ENCODE results near the gene SCN7A. TPM values are rescaled to one million over a fixed set of nuclear protein-coding genes. Genes with fewer than 3 reads are reported as not detected.

The SCN7A gene
- total and polyA plus RNA-seq, 8 donors: 21.9 to 112 (median 91.0) TPM

GRCh38 chr2:166373539-166373938 lies 120.5 kb downstream of the SCN7A start:
- no peak for ATAC-seq
- no peak for TF ChIP-seq CTCF (IDR thresholded peaks at IDR 0.05)
- intact Hi-C loops (cut with DNase I): no loop called here
- Histone ChIP-seq H3K36me3 (no peaks in the 10 kb centered on the region), H3K27me3 (peaks cover 0 to 18% of the 10 kb centered on the region in 2 donors), H3K27ac (no peak overlapping the region), H3K9me3 (no peaks in the 10 kb centered on the region), H3K4me3 (no peak overlapping the region), H3K4me1 (peaks cover 0 to 11% of the 10 kb centered on the region in 2 donors)
- DNase-seq: no peak

GRCh38 chr2:166373105-166373504 lies 120.9 kb downstream of the SCN7A start:
- H3K27ac ChIP-seq: no peak overlapping the region
- intact Hi-C loops (cut with DNase I): no loop called here
- H3K27me3 ChIP-seq: peaks cover 0 to 18% of the 10 kb centered on the region in 2 donors
- H3K4me3 ChIP-seq: no peak overlapping the region
- H3K4me1 ChIP-seq: peaks cover 0 to 11% of the 10 kb centered on the region in 2 donors
- H3K9me3 ChIP-seq: no peaks in the 10 kb centered on the region
- no peak for DNase-seq
- TF ChIP-seq CTCF (IDR thresholded peaks at IDR 0.05): no peak
- H3K36me3 ChIP-seq: no peaks in the 10 kb centered on the region
- no peak for ATAC-seq

- Histone ChIP-seq H3K9me3 (no peaks in the 10 kb centered on the region), H3K27me3 (peaks cover 0 to 18% of the 10 kb centered on the region in 2 donors), H3K27ac (no peak overlapping the region), H3K36me3 (no peaks in the 10 kb centered on the region), H3K4me1 (peaks cover 0 to 11% of the 10 kb centered on the region in 2 donors), H3K4me3 (no peak overlapping the region)
- no peak for ATAC-seq
- DNase-seq: no peak
- TF ChIP-seq CTCF (IDR thresholded peaks at IDR 0.05): no peak
- intact Hi-C loops (cut with DNase I): no loop called here
Measured at GRCh38 chr2:166372046-166372445, 122.0 kb downstream of the SCN7A start.

- Histone ChIP-seq H3K27me3 (no peaks in the 10 kb centered on the region), H3K36me3 (no peaks in the 10 kb centered on the region), H3K4me3 (no peak overlapping the region), H3K4me1 (no peaks in the 10 kb centered on the region), H3K9me3 (no peaks in the 10 kb centered on the region), H3K27ac (no peak overlapping the region)
- DNase-seq: no peak
- no peak for ATAC-seq
- TF ChIP-seq CTCF (IDR thresholded peaks at IDR 0.05): no peak
- intact Hi-C loops (cut with DNase I): no loop called here
Measured at GRCh38 chr2:166365803-166366420, 128.1 kb downstream of the SCN7A start.

GRCh38 chr2:166365239-166365638 lies 128.8 kb downstream of the SCN7A start:
- DNase-seq (no peak), ATAC-seq (no peak)
- no peaks in the 10 kb centered on the region for H3K4me1 ChIP-seq
- TF ChIP-seq CTCF (IDR thresholded peaks at IDR 0.05): no peak
- intact Hi-C loops (cut with DNase I): no loop called here
- H3K27me3 ChIP-seq: no peaks in the 10 kb centered on the region
- H3K4me3 ChIP-seq: no peak overlapping the region
- no peaks in the 10 kb centered on the region for H3K36me3 ChIP-seq
- H3K27ac ChIP-seq: no peak overlapping the region
- no peaks in the 10 kb centered on the region for H3K9me3 ChIP-seq
